ENCODE measurements around the gene FAM163A.
"Not testable (repeated sequence)": the region's sequence is repeated elsewhere in the genome, so short reads cannot be mapped to it uniquely, and the experiment has no call there.

Gene FAM163A

GRCh38 chr1:179816196-179816960, 73.3 kb downstream of the FAM163A start:
- DNase-seq = no peak

GRCh38 chr1:179817056-179817455, 74.0 kb downstream of the FAM163A start:
- no peak for DNase-seq

DNA sequence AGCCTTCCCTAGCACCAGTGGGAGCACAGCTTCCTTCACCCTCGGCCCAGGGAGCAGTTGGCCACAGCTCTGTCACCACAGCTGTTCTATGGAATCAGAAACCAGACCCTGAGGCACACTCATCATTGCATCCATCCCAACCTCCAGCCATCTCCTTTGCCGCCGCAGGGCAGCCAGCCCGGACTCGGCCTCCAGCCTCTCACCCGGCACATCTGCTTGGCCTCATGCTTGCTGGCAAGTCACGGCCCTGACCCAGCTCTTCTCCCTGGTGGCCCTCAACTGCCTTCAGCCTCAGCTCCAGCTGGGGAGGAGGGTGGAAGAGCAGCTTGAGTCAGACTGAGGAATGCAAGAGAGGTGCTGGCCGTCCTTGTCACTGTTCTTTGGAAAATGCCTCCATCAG, 74.7 kb downstream of the FAM163A start:
- DNase-seq = no peak

DNA sequence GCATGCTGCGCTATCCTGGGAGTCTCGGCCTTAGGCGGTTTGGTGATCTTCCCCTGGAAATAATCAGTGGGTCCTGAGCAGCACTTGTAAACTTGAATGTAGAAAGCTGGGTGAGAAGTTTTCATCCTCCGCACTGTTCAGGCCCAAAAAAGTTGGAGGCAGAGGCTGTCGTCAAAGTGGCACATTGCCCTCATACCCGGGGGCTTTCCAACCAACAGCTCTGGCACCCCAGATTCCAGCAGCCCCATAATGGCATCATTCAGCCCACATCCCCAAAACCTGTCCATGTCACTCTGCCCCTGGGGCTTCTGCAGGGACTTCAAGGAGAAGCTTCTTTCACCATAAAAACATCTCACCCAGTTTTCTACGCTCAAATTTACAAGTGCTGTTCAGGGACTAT, 75.2 kb downstream of the FAM163A start:
- DNase-seq = no peak

- DNase-seq = no peak
These were observed 75.7 kb downstream of the FAM163A start for GRCh38 chr1:179818743-179819173.

- DNase-seq = no peak
These were observed 77.3 kb downstream of the FAM163A start for GRCh38 chr1:179820226-179820970.

GRCh38 chr1:179821524-179821923, 78.4 kb downstream of the FAM163A start:
- DNase-seq = no peak

DNA sequence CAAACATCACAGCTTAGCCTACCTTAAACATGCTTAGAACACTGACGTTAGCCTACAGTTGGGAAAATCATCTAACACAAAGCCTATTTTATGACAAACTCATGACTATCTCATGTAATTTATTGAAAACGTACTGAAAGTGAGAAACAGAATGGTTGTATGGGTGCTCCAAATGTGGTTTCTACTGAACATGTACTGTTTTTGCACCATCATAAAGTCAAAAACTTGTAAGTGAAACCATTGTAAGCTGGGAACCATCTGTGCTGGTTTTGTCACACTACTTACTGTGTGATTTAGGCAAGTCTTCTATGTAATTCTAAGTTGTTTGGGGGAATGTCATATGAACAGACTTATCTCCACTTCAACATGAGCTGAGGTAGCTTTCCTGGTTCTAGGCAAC, 79.0 kb downstream of the FAM163A start:
- DNase-seq = no peak

DNA sequence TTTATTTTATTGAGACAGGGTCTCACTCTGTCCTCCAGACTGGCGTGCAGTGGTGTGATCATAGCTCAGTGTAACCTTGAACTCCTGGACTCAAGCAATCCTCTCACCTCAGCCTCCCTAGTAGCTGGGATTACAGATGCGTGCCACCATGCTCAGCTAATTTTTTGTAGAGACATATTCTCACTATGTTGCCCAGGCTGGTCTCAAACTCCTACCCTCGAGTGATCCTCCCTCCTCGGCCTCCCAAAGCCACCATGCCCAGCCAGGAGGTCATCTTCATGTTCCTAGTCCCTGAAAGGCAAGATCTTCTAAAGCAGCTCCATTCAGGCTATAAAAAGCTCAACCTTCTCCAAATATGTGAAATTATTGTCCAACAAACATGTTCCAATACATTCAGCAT, 80.6 kb downstream of the FAM163A start:
- no peak for DNase-seq

DNA sequence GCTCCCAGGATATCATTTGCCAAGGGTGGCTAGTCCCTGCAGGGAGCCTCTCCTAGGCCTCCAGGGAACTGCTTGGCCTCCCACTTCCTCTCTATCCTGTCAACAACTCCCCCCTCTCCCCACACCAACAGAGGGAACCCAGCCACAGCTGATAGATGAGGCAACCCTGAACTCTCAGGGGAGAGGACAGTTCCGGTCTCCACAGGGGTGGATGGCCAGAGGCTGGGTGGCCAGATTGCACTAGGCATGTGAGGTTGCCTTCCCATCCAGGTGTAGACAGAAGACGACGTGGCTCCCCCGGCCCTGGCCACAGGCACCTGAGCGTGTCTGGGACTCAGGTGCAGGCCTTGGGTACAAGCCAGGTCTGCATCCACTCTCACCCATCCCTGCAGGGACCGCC, 81.2 kb downstream of the FAM163A start:
- no peak for DNase-seq

GRCh38 chr1:179825206-179825605, 82.1 kb downstream of the FAM163A start:
- DNase-seq = no peak

DNA sequence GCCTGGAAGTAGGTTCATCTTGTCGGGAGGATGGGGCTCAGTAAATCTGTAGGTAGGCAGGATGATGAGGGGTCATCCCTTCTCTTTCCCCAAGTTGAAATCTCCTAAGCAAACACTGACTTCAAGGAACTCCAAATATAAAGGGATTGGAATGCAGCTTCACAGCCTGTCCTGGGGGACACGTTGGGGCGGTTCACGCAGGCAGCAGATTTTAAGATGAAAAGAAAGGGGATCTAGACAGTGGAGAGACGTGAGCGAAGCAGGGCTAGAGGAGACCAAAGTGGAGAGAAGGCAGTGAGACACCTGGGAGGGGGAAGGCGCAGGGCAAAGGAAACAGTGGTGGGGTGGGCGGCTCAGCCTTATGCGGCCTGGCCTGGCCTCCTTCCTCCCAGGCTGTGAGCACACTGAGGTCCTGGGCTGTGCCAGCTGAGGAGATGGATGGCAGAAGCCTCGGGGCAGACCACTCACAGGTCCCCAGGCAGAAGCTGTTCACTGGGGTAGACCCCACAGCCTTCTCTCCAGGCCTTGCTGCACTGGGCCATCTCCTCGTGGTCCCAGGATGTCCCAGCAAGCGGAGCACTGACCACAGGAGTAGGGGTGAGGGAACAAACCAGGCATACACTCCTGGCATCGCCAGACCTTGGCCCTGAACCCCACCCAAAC, 82.8 kb downstream of the FAM163A start:
- no peak for DNase-seq

DNA sequence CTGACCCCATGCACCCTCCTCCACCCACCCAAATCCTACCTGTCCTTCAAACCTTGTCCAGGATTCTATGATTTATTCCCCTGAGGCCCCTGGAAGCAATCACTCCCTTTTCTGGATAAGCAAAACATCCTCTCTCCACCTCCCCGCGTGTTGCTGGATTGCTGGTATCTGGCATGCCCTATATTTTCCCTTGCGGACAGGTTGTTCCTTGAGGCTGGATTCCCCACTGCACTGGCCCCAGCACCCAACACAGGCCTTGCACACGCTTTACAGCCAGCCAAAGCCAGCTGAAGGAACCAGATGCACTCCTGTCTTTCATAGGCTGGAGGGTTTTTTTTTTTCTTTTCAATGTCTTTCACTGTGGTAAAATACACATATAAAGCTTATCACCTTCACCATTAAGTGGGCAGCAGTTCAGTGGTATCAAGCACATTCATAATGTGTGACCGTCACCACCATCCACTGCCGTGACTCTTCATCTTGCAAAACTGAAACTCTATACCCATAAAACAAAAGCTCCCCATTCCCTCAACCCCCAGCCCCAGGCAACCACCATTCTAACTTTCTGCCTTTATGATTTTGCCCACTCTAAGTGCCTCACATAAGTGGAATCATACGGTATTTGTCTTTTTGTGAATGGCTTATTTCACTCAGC, 83.7 kb downstream of the FAM163A start:
- no peak for DNase-seq

DNA sequence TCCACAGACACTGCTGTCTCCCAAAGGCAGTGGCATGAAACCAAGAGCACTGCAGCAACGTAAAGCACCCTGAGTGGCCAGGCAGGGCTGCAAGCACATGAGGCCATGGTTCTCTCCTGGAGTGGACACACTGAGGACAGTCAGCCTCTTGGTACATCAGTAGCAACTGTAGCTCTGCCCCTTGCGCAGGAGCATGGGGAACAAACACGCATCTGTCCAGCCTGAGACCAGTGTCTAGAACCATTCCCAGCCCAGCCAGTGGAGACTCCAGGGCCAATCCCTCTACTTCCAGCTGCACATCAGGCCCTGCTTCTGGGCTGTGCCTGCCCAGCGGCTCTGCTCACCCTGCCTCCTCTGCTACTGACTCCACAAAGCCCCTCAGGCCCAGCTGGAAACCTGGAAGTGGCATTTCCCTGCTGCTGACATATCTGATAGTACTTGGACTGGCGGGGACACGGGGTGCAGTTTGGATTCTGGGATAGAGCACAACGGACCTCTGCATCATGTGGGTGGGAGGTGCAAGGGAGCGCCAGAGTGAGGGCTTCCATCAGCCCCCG, 85.5 kb downstream of the FAM163A start:
- DNase-seq = no peak

DNA sequence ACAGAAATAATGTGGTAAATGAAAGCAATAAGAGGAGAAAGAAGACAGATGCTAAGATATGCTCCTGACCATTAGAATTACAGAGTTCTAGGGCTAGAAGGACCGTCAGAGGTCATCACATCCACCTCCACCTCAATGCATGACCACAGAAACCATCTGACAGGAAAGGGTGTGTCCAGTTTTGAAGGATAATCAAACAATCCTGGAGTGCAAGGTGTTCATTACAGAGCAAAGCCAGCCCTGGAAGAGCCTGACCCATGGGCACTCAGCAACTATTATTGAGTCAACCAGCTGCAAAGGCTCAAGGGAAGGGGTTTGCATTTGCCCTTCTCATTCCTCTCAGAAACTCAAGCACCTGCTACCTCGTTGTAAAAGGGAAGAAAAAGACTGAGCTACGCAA, 88.1 kb downstream of the FAM163A start:
- no peak for DNase-seq

GRCh38 chr1:179831852-179832699, 89.0 kb downstream of the FAM163A start:
- no peak for DNase-seq

GRCh38 chr1:179836686-179837445, 93.8 kb downstream of the FAM163A start:
- not testable (repeated sequence) for DNase-seq

- DNase-seq = peak in 1 of 14 donors; percentile 9
These were observed 97.0 kb downstream of the FAM163A start for GRCh38 chr1:179840107-179840506.

GRCh38 chr1:179848233-179848632, 105.1 kb downstream of the FAM163A start:
- no peak for DNase-seq

GRCh38 chr1:179853102-179853501, 110.0 kb downstream of the FAM163A start:
- no peak for DNase-seq

- not testable (repeated sequence) for DNase-seq
These were observed 112.7 kb downstream of the FAM163A start for GRCh38 chr1:179855831-179856230.
